Neural cell (in vitro differentiated cells): ENCODE measurements around the gene MUC12.
"Not testable (repeated sequence)": the region's sequence is repeated elsewhere in the genome, so short reads cannot be mapped to it uniquely, and the experiment has no call there.

Experiments
- EP300 ChIP-seq: fragments of 450-650 bp; conservative IDR thresholded peaks from 2 replicates; pipeline ENCODE4 v1.6.1; 2014; ENCODE audit warnings: antibody characterized with exemption, mild to moderate bottlenecking, moderate library complexity; ENCODE audit not compliant: poor library complexity, severe bottlenecking
- EZH2 ChIP-seq: fragments of 200-600, 300-800 bp; shearing (Covaris generic), sonication (generic); IDR thresholded peaks from 2 replicates; pipeline ENCODE4 v1.6.1; 2014; ENCODE audit warnings: antibody characterized with exemption, low read length, borderline replicate concordance, mild to moderate bottlenecking; ENCODE audit not compliant: insufficient read depth, poor library complexity, severe bottlenecking
- MXI1 ChIP-seq: fragments of 450-650 bp; conservative IDR thresholded peaks from 2 replicates; pipeline ENCODE4 v1.6.1; 2014; ENCODE audit warnings: antibody characterized with exemption, mild to moderate bottlenecking; ENCODE audit not compliant: poor library complexity, severe bottlenecking
- POLR2AphosphoS5 ChIP-seq: IDR thresholded peaks from 2 replicates; pipeline ENCODE4 v1.6.1; 2012
- RAD21 ChIP-seq: fragments of 450-650 bp; conservative IDR thresholded peaks from 2 replicates; pipeline ENCODE4 v1.6.1; 2014; ENCODE audit warnings: antibody characterized with exemption, mild to moderate bottlenecking, moderate library complexity
- SMC3 ChIP-seq: fragments of 450-650 bp; conservative IDR thresholded peaks from 2 replicates; pipeline ENCODE4 v1.6.1; 2014; ENCODE audit warnings: antibody characterized with exemption, mild to moderate bottlenecking, moderate library complexity; ENCODE audit not compliant: poor library complexity
- TAF1 ChIP-seq: IDR thresholded peaks from 2 replicates; pipeline ENCODE4 v1.6.1; 2012; ENCODE audit warnings: low read depth
- TF ChIP-seq, protein P1 (sequence below): fragments of 450-650 bp; IDR thresholded peaks from 2 replicates; pipeline ENCODE4 v1.5.1; 2014; ENCODE audit warnings: antibody characterized with exemption, mild to moderate bottlenecking, moderate library complexity; ENCODE audit not compliant: poor library complexity, severe bottlenecking
- TF ChIP-seq, protein P2 (sequence below): IDR thresholded peaks from 2 replicates; pipeline ENCODE4 v1.6.1; 2012; ENCODE audit warnings: borderline replicate concordance

- not testable (repeated sequence) for TF ChIP-seq EP300, EZH2, POLR2AphosphoS5, TAF1, RAD21, SMC3, MXI1
- TF ChIP-seq, protein P1, sequence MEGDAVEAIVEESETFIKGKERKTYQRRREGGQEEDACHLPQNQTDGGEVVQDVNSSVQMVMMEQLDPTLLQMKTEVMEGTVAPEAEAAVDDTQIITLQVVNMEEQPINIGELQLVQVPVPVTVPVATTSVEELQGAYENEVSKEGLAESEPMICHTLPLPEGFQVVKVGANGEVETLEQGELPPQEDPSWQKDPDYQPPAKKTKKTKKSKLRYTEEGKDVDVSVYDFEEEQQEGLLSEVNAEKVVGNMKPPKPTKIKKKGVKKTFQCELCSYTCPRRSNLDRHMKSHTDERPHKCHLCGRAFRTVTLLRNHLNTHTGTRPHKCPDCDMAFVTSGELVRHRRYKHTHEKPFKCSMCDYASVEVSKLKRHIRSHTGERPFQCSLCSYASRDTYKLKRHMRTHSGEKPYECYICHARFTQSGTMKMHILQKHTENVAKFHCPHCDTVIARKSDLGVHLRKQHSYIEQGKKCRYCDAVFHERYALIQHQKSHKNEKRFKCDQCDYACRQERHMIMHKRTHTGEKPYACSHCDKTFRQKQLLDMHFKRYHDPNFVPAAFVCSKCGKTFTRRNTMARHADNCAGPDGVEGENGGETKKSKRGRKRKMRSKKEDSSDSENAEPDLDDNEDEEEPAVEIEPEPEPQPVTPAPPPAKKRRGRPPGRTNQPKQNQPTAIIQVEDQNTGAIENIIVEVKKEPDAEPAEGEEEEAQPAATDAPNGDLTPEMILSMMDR, result not testable (repeated sequence)
- TF ChIP-seq, protein P2, sequence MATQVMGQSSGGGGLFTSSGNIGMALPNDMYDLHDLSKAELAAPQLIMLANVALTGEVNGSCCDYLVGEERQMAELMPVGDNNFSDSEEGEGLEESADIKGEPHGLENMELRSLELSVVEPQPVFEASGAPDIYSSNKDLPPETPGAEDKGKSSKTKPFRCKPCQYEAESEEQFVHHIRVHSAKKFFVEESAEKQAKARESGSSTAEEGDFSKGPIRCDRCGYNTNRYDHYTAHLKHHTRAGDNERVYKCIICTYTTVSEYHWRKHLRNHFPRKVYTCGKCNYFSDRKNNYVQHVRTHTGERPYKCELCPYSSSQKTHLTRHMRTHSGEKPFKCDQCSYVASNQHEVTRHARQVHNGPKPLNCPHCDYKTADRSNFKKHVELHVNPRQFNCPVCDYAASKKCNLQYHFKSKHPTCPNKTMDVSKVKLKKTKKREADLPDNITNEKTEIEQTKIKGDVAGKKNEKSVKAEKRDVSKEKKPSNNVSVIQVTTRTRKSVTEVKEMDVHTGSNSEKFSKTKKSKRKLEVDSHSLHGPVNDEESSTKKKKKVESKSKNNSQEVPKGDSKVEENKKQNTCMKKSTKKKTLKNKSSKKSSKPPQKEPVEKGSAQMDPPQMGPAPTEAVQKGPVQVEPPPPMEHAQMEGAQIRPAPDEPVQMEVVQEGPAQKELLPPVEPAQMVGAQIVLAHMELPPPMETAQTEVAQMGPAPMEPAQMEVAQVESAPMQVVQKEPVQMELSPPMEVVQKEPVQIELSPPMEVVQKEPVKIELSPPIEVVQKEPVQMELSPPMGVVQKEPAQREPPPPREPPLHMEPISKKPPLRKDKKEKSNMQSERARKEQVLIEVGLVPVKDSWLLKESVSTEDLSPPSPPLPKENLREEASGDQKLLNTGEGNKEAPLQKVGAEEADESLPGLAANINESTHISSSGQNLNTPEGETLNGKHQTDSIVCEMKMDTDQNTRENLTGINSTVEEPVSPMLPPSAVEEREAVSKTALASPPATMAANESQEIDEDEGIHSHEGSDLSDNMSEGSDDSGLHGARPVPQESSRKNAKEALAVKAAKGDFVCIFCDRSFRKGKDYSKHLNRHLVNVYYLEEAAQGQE, result not testable (repeated sequence)
Observed at GRCh38 chr7:101007361-101007760, 38.0 kb downstream of the MUC12 start.
